22Rv1 (cell line): ENCODE data around the gene RERE.

Source experiments
- ZFX ChIP-seq: fragments of 450-650 bp; IDR thresholded peaks from 2 replicates; pipeline ENCODE4 v1.6.1; 2017; ENCODE audit warnings: antibody characterized with exemption, borderline replicate concordance
- TF ChIP-seq, protein P1 (sequence below): fragments of 450-650 bp; IDR thresholded peaks from 2 replicates; pipeline ENCODE4 v1.5.1; 2017; ENCODE audit warnings: mild to moderate bottlenecking

- TF ChIP-seq, protein P1, sequence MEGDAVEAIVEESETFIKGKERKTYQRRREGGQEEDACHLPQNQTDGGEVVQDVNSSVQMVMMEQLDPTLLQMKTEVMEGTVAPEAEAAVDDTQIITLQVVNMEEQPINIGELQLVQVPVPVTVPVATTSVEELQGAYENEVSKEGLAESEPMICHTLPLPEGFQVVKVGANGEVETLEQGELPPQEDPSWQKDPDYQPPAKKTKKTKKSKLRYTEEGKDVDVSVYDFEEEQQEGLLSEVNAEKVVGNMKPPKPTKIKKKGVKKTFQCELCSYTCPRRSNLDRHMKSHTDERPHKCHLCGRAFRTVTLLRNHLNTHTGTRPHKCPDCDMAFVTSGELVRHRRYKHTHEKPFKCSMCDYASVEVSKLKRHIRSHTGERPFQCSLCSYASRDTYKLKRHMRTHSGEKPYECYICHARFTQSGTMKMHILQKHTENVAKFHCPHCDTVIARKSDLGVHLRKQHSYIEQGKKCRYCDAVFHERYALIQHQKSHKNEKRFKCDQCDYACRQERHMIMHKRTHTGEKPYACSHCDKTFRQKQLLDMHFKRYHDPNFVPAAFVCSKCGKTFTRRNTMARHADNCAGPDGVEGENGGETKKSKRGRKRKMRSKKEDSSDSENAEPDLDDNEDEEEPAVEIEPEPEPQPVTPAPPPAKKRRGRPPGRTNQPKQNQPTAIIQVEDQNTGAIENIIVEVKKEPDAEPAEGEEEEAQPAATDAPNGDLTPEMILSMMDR = no peak
- no peak for TF ChIP-seq ZFX
Measured at GRCh38 chr1:8660411-8660828, 157.0 kb downstream of the RERE start.
